HCT116 (cell line): ENCODE results near the gene PPM1M. TPM values are rescaled to one million over a fixed set of nuclear protein-coding genes. Genes with fewer than 3 reads are reported as not detected.

Experiments
- ATAC-seq: fragments of 200-7000 bp; cut with Tn5 transposase; 2 replicates; pipeline ENCODE4 v1.9.1; 2020; ENCODE audit warnings: mild to moderate bottlenecking, moderate library complexity
- BruUV-seq: library from RNA; stranded (reverse); fragments of 400-500 nt; replicated peaks from 2 replicates; lab custom pipeline; 2021; lab: Mats Ljungman, UMichigan
- CTCF ChIA-PET: fragments of 300-600 bp; sonication (Branson Sonifier 250); formaldehyde crosslinking; loops from one replicate; lab custom pipeline; 2021; ENCODE audit warnings: antibody characterized with exemption; lab: Charles Lee
- POLR2A ChIA-PET: fragments of 300-600, 350-600 bp; sonication (Branson Sonifier 250); formaldehyde crosslinking; loops from one replicate; lab custom pipeline; 2021; ENCODE audit warnings: antibody characterized with exemption; lab: Charles Lee
- RAD21 ChIA-PET, 2 experiments: fragments of 300-600 bp; sonication (Branson Sonifier 250); formaldehyde crosslinking; loops; one replicate each; lab custom pipeline; 2023; ENCODE audit warnings: low total read pairs in 2 of 2; ENCODE audit not compliant: uncharacterized antibody in 2 of 2, unreplicated experiment in 2 of 2, low non-redundant PET in 1 of 2; lab: Charles Lee
- DNase-seq: peaks from one replicate; pipeline ENCODE4 v3.0.0-alpha.2; 2010; ENCODE audit warnings: low read depth, low spot score
- H2AFZ ChIP-seq: fragments of 200-600 bp; shearing (Covaris generic), sonication (generic); 2 replicates; pipeline ENCODE4 v1.6.1; 2017; ENCODE audit warnings: low read depth, mixed run types, mixed read lengths, antibody characterized with exemption, low read length; ENCODE audit not compliant: poor library complexity, severe bottlenecking
- H3K27ac ChIP-seq: 2 replicates; pipeline ENCODE4 v1.5.1; 2012; ENCODE audit warnings: low read depth, low read length
- H3K27me3 ChIP-seq: fragments of 200-600 bp; sonication (generic); 2 replicates; pipeline ENCODE4 v1.6.1; 2016; ENCODE audit warnings: mixed run types, low read length, mixed read lengths; ENCODE audit not compliant: insufficient read depth
- H3K36me3 ChIP-seq, 2 experiments: fragments of 200-500 bp in 1 of 2; fragments of 200-600 bp in 1 of 2; sonication (Bioruptor generic) in 1 of 2; sonication (generic) in 1 of 2; 2 replicates each; pipeline versions ENCODE4 v1.5.1 to v1.6.1; 2014 to 2016; ENCODE audit warnings: low read length in 2 of 2, inconsistent platforms in 1 of 2, mixed read lengths in 1 of 2, mixed run types in 1 of 2; ENCODE audit not compliant: insufficient read depth in 2 of 2, control insufficient read depth in 1 of 2
- H3K4me1 ChIP-seq, 2 experiments: fragments of 200-600 bp in 1 of 2; sonication (generic) in 1 of 2; 2 replicates each; pipeline versions ENCODE4 v1.5.1 to v1.6.1; 2012 to 2017; ENCODE audit warnings: low read length in 2 of 2, inconsistent platforms in 1 of 2, mild to moderate bottlenecking in 1 of 2, mixed read lengths in 1 of 2, mixed run types in 1 of 2, moderate library complexity in 1 of 2; ENCODE audit not compliant: insufficient read depth in 2 of 2, control insufficient read depth in 1 of 2
- H3K4me2 ChIP-seq: fragments of 200-600 bp; sonication (generic); 2 replicates; pipeline ENCODE4 v1.6.1; 2017; ENCODE audit warnings: mixed run types, low read length, mixed read lengths
- H3K4me3 ChIP-seq, 2 experiments: fragments of 200-600 bp in 1 of 2; sonication (generic) in 1 of 2; replicated peaks in 1 of 2; 2 replicates each; pipeline ENCODE4 v1.5.1; 2011 to 2016; ENCODE audit warnings: low read length in 2 of 2, control low read depth in 1 of 2, low read depth in 1 of 2, mild to moderate bottlenecking in 1 of 2, mixed read lengths in 1 of 2, mixed run types in 1 of 2
- H3K79me2 ChIP-seq: fragments of 200-600 bp; sonication (generic); 2 replicates; pipeline ENCODE4 v1.6.1; 2017; ENCODE audit warnings: mild to moderate bottlenecking, mixed run types, low read length, moderate library complexity, mixed read lengths; ENCODE audit not compliant: insufficient read depth
- H3K9ac ChIP-seq: fragments of 200-600 bp; sonication (generic); 2 replicates; pipeline ENCODE4 v1.6.1; 2016; ENCODE audit warnings: low read length, mixed read lengths
- H3K9me2 ChIP-seq: fragments of 200-600 bp; sonication (generic), shearing (Covaris generic); 2 replicates; pipeline ENCODE4 v1.6.1; 2017; ENCODE audit warnings: mixed run types, mild to moderate bottlenecking, moderate library complexity; ENCODE audit not compliant: insufficient read depth
- H3K9me3 ChIP-seq, 2 experiments: fragments of 200-500 bp in 1 of 2; fragments of 200-600 bp in 1 of 2; sonication (Bioruptor generic) in 1 of 2; sonication (generic) in 1 of 2; 2 replicates each; pipeline ENCODE4 v1.6.1; 2014 to 2017; ENCODE audit warnings: low read length in 2 of 2, mixed read lengths in 2 of 2, inconsistent platforms in 1 of 2, low read depth in 1 of 2, mild to moderate bottlenecking in 1 of 2, mixed run types in 1 of 2, moderate library complexity in 1 of 2; ENCODE audit not compliant: control insufficient read depth in 1 of 2, insufficient read depth in 1 of 2
- H4K20me1 ChIP-seq: fragments of 200-600 bp; sonication (generic), shearing (Covaris generic); 2 replicates; pipeline ENCODE4 v1.6.1; 2017; ENCODE audit warnings: mixed run types, mild to moderate bottlenecking, moderate library complexity; ENCODE audit not compliant: insufficient read depth
- EGR1 ChIP-seq: IDR thresholded peaks from 2 replicates; pipeline ENCODE4 v1.6.1; 2012; ENCODE audit warnings: low read depth
- MAX ChIP-seq: IDR thresholded peaks from 2 replicates; pipeline ENCODE4 v1.6.1; 2012
- SRF ChIP-seq: IDR thresholded peaks from 2 replicates; pipeline ENCODE4 v1.6.1; 2012; ENCODE audit warnings: low read depth
- TCF7L2 ChIP-seq: IDR thresholded peaks from 2 replicates; pipeline ENCODE4 v1.7.0; 2011; ENCODE audit warnings: borderline replicate concordance, inconsistent platforms; ENCODE audit not compliant: insufficient read depth, insufficient read length; ENCODE audit errors: extremely low read depth
- intact Hi-C: fragments of 100-400 bp; cut with micrococcal nuclease; formaldehyde crosslinking; loops from 2 replicates; pipeline ENCODE4 v1.10.0; 2022
- total RNA-seq: library from RNA; stranded (reverse); gene quantifications from one replicate; pipeline ENCODE4 v1.2.1, GENCODE V29; 2021; ENCODE audit not compliant: unreplicated experiment

Gene PPM1M
- total RNA-seq, 1 experiment from 2014 or later = 16.6 TPM

GRCh38 chr3:52196977-52197376 lies 48.6 kb upstream of the PPM1M start:
- Histone ChIP-seq H3K4me3 (peak overlapping the region in 1 of 2 experiments; percentile 89; a peak in 3 of 4 replicates), H4K20me1 (no peaks in the 10 kb centered on the region)
- no peak for ATAC-seq

GRCh38 chr3:52197499-52197841 lies 48.1 kb upstream of the PPM1M start:
- peak overlapping the region; percentile 80 for H3K9ac ChIP-seq
- BruUV-seq = TSS peak; percentile 96
- no peak for TF ChIP-seq TCF7L2
- no peak for TF ChIP-seq MAX
- H3K36me3 ChIP-seq = peaks cover 14 to 19% of the 10 kb centered on the region in 2 experiments
- peaks cover 9 to 33% of the 10 kb centered on the region in 2 experiments for H3K4me1 ChIP-seq
- no peaks in the 10 kb centered on the region for H3K9me3 ChIP-seq
- ChIA-PET CTCF (interaction anchor here (1.4 to 1.9 kb wide), 2 partner anchors 23 to 196 kb away, joined by 3 to 7 read pairs; no protein-coding TSS in a partner anchor), POLR2A (interaction anchor here (0.9 to 1.5 kb wide), 4 partner anchors 8 to 215 kb away, joined by 3 to 4 read pairs (median 3); partner anchors contain the start of genes ACY1 and POC1A), RAD21 (no interaction called here)
- H3K4me3 ChIP-seq = peak overlapping the region; percentile 79 to 89
- DNase-seq (no peak), ATAC-seq (peak; percentile 7; the same call in 1 of the 2 replicates)
- H4K20me1 ChIP-seq = no peaks in the 10 kb centered on the region
- peak overlapping the region; percentile 91 for H3K4me2 ChIP-seq
- no peaks in the 10 kb centered on the region for H3K27me3 ChIP-seq
- intact Hi-C loops = no loop called here
- H3K9me2 ChIP-seq = no peaks in the 10 kb centered on the region
- peaks cover 25% of the 10 kb centered on the region for H3K79me2 ChIP-seq
- peak overlapping the region; percentile 87 for H3K27ac ChIP-seq
- H2AFZ ChIP-seq = no peak overlapping the region

More at GRCh38 chr3:52196977-52197376, 48.6 kb upstream of the PPM1M start:
- Histone ChIP-seq H3K9ac (peak overlapping the region; percentile 80), H3K4me1 (peaks cover 9 to 33% of the 10 kb centered on the region in 2 experiments), H3K4me2 (peak overlapping the region; percentile 91), H3K9me3 (no peaks in the 10 kb centered on the region), H3K36me3 (peaks cover 12 to 17% of the 10 kb centered on the region in 2 experiments; a peak in 3 of 4 replicates), H3K27me3 (no peaks in the 10 kb centered on the region), H3K27ac (peak overlapping the region; percentile 87; the same call in 1 of the 2 replicates), H3K79me2 (peaks cover 25% of the 10 kb centered on the region), H2AFZ (no peak overlapping the region), H3K9me2 (no peaks in the 10 kb centered on the region)
- DNase-seq = no peak
- ChIA-PET POLR2A (interaction anchor here (0.9 to 1.5 kb wide), 4 partner anchors 8 to 214 kb away, joined by 3 to 4 read pairs (median 3); partner anchors contain the start of genes ACY1 and POC1A), CTCF (interaction anchor here (1.4 to 1.9 kb wide), 2 partner anchors 24 to 195 kb away, joined by 3 to 7 read pairs; no protein-coding TSS in a partner anchor), RAD21 (no interaction called here)
- BruUV-seq = no TSS peak
- intact Hi-C loops = no loop called here
- TF ChIP-seq EGR1 = no peak
- TF ChIP-seq SRF = no peak
- no peak for TF ChIP-seq MAX
